ENCODE data around the gene TEX10. TPM values are rescaled to one million over a fixed set of nuclear protein-coding genes. Genes with fewer than 3 reads are reported as not detected.

TEX10 gene
- total and polyA plus RNA-seq, 2 of the 4 experiments (the other 2 are of a cell fraction): 16.2 to 43.9 TPM

DNA sequence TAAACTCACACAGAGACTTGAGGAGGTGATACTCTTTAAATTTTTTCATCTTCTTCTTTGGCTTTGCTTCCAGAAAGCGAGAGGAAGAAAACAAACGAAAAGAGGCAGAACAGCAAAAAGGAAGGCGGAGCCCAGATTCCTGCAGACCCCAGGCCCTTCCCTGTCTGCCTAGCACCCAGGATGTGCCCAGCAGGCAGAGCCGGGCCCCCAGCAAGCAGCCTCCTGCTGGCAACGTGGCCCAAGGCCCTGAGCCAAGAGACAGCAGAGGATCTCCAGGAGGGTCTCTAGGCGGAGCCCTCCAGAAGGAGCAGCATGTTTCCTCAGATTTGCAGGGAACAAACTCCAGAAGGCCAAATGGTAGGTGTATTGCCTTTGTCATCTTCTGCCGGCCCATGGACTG is 68.5 kb downstream of the TEX10 start:
- in situ Hi-C loops (cut with MboI; ENCODE audit: low sequenced_read_pairs) (no loop called here), intact Hi-C loops (cut with micrococcal nuclease) (no loop called here), dilution Hi-C loops (cut with HindIII; ENCODE audit: low sequenced_read_pairs, unreplicated experiment) (no loop called here)
- no peaks in the 10 kb centered on the region for H3K27me3 ChIP-seq (ENCODE audit: control insufficient read depth, insufficient read depth, low read length)
- H3K79me1 ChIP-seq (ENCODE audit: low read depth in 1 of 2, low read length in 2 of 2): peaks cover 2 to 10% of the 10 kb centered on the region in 2 experiments; a peak in 1 of 4 replicates
- ATAC-seq (ENCODE audit: low read depth) (no peak), DNase-seq (no peak)
- H2BK5ac ChIP-seq (ENCODE audit: low read depth, low read length, poor library complexity, severe bottlenecking): no peak overlapping the region
- H2AK9ac ChIP-seq (replicated peaks; ENCODE audit: low read depth, low read length, poor library complexity): no peak overlapping the region
- H3K18ac ChIP-seq (ENCODE audit: low read depth, low read length): no peak overlapping the region
- H3K9me1 ChIP-seq (ENCODE audit: insufficient read depth, low read length): no peaks in the 10 kb centered on the region
- H2AK5ac ChIP-seq (ENCODE audit: low read depth, low read length): no peak overlapping the region
- no peak overlapping the region for H3K4me2 ChIP-seq (ENCODE audit: low read depth, low read length)
- H3K9ac ChIP-seq (ENCODE audit: low read depth, low read length): no peak overlapping the region
- no peak overlapping the region for H2BK15ac ChIP-seq (ENCODE audit: low read depth, low read length)
- 100% methylated on average over 1 of the region's 7 CpGs; no CpG with 5 or more reads in 1 of the 2 experiments for WGBS, 2 experiments (ENCODE audit: extremely low coverage in 2 of 2, insufficient read length in 1 of 2)
- no peaks in the 10 kb centered on the region for H3K9me3 ChIP-seq (ENCODE audit: control insufficient read depth, insufficient read depth, low read length)
- H3K27ac ChIP-seq (ENCODE audit: insufficient read depth, low read length): no peak overlapping the region
- no peak overlapping the region for H3K4ac ChIP-seq (ENCODE audit: low read depth, low read length)
- no peak overlapping the region for H3K56ac ChIP-seq (ENCODE audit: extremely low read depth, insufficient read depth, low read length)
- peaks cover 17% of the 10 kb centered on the region for H3K36me3 ChIP-seq (ENCODE audit: control insufficient read depth, insufficient read depth, low read length)
- no peak overlapping the region for H4K8ac ChIP-seq (ENCODE audit: low read depth in 2 of 2, low read length in 2 of 2)
- no peak overlapping the region for H2AFZ ChIP-seq (replicated peaks; ENCODE audit: low read length, poor library complexity)
- no peaks in the 10 kb centered on the region for H3K4me1 ChIP-seq (ENCODE audit: control insufficient read depth, insufficient read depth, low read length)
- TF ChIP-seq POLR2A (IDR thresholded peaks at IDR 0.05; ENCODE audit: low read depth, low read length) (no peak), FOS (IDR thresholded peaks at IDR 0.05; ENCODE audit: low read depth, low read length) (no peak), SMC3 (IDR thresholded peaks at IDR 0.05; ENCODE audit: low read depth, low read length) (no peak), BHLHE40 (IDR thresholded peaks at IDR 0.05; ENCODE audit: low read depth, low read length) (no peak), RFX5 (IDR thresholded peaks at IDR 0.05; ENCODE audit: low read depth, low read length) (no peak), MAZ (IDR thresholded peaks at IDR 0.05; ENCODE audit: borderline replicate concordance, low read depth, low read length) (no peak), CEBPB (IDR thresholded peaks at IDR 0.05; ENCODE audit: low read depth, low read length) (no peak), CHD1 (IDR thresholded peaks at IDR 0.05; ENCODE audit: low read depth, low read length) (no peak), MXI1 (IDR thresholded peaks at IDR 0.05; ENCODE audit: borderline replicate concordance, low read depth, low read length) (no peak), RCOR1 (IDR thresholded peaks at IDR 0.05; ENCODE audit: insufficient replicate concordance, low read length) (no peak), RAD21 (IDR thresholded peaks at IDR 0.05; ENCODE audit: low read length) (no peak), MAFK (IDR thresholded peaks at IDR 0.05; ENCODE audit: low read depth, low read length) (no peak), NFE2L2 (IDR thresholded peaks at IDR 0.05; ENCODE audit: low read depth, low read length) (no peak)
- TF ChIP-seq, protein P1, sequence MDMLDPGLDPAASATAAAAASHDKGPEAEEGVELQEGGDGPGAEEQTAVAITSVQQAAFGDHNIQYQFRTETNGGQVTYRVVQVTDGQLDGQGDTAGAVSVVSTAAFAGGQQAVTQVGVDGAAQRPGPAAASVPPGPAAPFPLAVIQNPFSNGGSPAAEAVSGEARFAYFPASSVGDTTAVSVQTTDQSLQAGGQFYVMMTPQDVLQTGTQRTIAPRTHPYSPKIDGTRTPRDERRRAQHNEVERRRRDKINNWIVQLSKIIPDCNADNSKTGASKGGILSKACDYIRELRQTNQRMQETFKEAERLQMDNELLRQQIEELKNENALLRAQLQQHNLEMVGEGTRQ (IDR thresholded peaks at IDR 0.05; ENCODE audit: low read depth, low read length): no peak
- TF ChIP-seq, protein P2, sequence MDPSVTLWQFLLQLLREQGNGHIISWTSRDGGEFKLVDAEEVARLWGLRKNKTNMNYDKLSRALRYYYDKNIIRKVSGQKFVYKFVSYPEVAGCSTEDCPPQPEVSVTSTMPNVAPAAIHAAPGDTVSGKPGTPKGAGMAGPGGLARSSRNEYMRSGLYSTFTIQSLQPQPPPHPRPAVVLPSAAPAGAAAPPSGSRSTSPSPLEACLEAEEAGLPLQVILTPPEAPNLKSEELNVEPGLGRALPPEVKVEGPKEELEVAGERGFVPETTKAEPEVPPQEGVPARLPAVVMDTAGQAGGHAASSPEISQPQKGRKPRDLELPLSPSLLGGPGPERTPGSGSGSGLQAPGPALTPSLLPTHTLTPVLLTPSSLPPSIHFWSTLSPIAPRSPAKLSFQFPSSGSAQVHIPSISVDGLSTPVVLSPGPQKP (IDR thresholded peaks at IDR 0.05; ENCODE audit: borderline replicate concordance, low read depth, low read length): no peak
- TF ChIP-seq, protein P3, sequence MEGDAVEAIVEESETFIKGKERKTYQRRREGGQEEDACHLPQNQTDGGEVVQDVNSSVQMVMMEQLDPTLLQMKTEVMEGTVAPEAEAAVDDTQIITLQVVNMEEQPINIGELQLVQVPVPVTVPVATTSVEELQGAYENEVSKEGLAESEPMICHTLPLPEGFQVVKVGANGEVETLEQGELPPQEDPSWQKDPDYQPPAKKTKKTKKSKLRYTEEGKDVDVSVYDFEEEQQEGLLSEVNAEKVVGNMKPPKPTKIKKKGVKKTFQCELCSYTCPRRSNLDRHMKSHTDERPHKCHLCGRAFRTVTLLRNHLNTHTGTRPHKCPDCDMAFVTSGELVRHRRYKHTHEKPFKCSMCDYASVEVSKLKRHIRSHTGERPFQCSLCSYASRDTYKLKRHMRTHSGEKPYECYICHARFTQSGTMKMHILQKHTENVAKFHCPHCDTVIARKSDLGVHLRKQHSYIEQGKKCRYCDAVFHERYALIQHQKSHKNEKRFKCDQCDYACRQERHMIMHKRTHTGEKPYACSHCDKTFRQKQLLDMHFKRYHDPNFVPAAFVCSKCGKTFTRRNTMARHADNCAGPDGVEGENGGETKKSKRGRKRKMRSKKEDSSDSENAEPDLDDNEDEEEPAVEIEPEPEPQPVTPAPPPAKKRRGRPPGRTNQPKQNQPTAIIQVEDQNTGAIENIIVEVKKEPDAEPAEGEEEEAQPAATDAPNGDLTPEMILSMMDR (conservative IDR thresholded peaks at IDR 0.05; ENCODE audit: low read depth, low read length): no peak
- H4K5ac ChIP-seq (ENCODE audit: low read depth, low read length): no peak overlapping the region
- no peak overlapping the region for H3K4me3 ChIP-seq (ENCODE audit: insufficient read depth, low read depth, low read length)
- H2BK20ac ChIP-seq (ENCODE audit: low read depth, low read length): no peak overlapping the region
- H3K14ac ChIP-seq (replicated peaks; ENCODE audit: low read depth, low read length): no peak overlapping the region
- no peaks in the 10 kb centered on the region for H4K20me1 ChIP-seq (ENCODE audit: insufficient read depth, low read length)
- ChIA-PET CTCF (interaction anchor here (0.6 kb wide), 1 partner anchor 1102 kb away, joined by 3 read pairs; no protein-coding TSS in a partner anchor), POLR2A (ENCODE audit: unreplicated experiment) (no interaction called here)
- BruUV-seq (replicated peaks): no TSS peak
- no peak overlapping the region for H4K91ac ChIP-seq (ENCODE audit: insufficient read depth, low read depth, low read length)
- no peak overlapping the region for H2BK120ac ChIP-seq (ENCODE audit: low read depth, low read length)
- H3K23ac ChIP-seq (ENCODE audit: low read depth, low read length): no peak overlapping the region

Measured in IMR-90 (cell line).